ENCODE data around the gene SUPT3H.
"Not testable (repeated sequence)": the region's sequence is repeated elsewhere in the genome, so short reads cannot be mapped to it uniquely, and the experiment has no call there.

Gene SUPT3H

DNA sequence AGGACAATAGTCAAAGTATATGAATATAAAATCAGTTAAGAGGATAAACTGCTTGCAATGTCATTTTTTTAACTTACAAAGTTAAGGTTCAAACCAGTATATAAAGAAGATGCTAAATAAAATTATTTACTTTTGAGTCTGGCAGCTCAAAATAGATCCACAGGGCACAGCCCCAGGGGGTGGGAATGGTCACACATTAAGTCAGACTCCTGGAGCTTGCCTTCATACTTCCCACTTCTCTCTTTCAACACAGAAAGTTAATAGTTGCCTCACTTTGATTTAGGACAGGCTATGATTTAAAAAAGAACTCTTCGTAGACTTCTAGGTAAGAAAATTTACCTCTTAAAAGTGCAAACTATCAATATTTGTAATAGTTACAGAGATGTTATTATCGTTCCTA, 207.9 kb downstream of the SUPT3H start:
- no peak for DNase-seq

DNA sequence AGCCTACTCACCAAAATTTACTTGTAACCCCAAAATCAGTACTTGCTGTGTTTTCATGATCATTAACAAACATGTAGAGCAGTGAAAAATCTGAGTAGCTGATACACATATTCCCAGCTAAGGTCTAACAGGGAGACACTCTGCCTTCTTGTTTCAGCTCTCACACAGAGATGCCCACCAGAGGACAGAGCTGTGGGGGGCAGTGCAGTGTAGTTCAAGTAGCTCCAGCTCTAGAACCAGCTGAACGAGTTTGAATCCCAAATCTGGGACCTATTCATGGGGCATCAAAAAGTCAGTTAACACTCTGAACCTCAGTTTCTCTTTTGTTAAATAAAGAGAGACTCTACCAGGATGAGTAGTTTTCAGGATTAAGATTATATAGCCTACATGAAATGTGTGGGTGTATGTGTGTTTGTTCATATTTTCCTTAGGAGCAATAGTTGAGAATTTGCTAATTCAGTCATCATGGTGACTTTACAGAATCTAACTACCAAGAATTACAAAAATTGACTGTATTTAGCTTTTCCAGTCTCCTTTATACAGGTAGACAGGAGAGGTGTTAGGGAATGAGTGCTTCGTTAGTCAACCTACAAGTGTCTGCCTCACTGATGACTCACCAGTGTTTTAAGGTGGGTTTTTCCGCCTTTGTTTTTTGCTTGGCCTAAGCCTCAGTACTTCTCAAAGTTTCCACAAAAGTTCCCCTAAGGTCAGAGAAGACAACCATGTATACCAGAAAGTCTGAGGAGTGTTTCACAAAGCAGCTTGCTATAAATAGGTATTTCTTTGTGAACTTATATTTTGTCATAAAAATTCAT, 213.6 kb downstream of the SUPT3H start:
- DNase-seq = no peak

DNA sequence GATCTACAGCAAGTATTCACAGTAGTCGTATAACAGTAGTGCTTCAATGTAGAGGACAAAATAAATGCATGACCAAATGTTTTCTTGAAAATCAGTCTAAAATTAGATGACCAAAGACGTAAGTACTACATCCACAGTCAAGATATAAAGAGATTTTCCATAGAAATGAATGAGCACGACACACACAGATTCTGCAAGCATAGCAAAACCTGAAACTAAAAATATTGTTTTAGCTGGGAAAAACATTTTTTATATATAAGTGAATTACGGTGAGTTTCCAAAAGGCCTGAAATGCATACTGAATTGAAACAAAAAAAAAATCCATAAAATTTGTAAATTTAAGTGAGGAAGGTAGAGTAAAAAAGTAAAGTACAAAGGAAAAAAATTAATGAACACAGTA, 217.4 kb downstream of the SUPT3H start:
- DNase-seq = no peak

DNA sequence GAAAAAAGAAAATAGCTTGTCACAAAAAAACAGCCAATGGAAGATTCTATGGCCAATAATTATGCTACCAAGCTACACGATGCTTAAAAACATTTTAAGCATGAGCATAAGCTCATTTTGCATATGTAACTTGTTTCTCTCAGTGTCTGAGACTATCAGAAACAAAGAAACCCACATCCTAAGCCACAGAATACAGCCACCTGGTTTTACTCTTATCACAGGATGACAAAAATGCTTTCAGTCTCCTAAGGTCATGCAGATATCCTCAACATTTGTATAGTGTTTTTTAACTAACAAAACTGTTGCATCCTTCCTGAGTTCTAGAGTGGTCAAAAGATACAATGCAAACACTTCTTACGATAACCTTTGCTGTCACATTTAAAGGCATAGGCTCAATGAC, 221.7 kb downstream of the SUPT3H start:
- peak; percentile 6 for DNase-seq

DNA sequence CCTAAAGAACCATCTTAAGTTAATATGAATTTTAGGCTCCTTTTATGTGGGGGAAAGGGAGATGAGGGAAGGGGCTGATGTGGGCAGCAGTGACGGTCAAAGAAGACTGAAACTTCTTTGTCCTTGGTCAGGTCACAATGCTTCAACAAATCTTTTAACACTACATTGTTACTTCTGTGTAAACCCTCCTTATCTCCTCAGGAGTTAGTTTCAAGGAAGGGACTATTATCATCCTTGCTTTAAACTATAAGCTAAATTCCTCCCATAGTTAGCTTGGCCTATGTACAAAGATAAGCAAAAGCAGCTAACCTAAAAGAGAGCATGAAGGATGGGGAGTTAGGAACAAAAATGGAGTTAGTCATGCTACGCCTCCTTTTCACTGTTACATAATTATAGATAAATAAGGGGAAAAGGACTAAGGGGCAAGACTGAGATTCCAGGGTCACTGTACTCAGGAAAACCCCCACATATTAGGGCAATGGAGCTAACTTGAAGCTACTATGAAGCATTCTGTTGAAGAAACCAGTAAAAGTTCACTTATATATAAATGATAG, 222.3 kb downstream of the SUPT3H start:
- no peak for DNase-seq

DNA sequence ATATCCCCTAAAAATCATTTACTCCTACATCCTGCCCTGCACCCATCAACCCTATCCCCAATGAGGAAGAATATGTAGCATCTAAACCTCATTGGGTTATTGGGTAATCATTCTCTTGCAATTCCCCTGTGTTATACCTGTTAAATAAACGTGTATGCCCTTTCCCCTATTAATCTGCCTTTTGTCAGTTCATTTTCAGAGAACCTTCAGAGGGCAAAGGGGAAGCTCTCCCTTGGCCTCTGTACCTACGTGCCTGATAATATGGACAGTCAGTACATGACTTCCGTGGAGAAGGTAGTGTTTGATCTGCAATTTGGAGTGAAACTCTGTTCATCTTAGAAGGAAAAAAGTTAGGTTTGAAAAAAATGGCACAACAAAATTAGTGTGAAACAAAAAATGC, 223.1 kb downstream of the SUPT3H start:
- no peak for DNase-seq

DNA sequence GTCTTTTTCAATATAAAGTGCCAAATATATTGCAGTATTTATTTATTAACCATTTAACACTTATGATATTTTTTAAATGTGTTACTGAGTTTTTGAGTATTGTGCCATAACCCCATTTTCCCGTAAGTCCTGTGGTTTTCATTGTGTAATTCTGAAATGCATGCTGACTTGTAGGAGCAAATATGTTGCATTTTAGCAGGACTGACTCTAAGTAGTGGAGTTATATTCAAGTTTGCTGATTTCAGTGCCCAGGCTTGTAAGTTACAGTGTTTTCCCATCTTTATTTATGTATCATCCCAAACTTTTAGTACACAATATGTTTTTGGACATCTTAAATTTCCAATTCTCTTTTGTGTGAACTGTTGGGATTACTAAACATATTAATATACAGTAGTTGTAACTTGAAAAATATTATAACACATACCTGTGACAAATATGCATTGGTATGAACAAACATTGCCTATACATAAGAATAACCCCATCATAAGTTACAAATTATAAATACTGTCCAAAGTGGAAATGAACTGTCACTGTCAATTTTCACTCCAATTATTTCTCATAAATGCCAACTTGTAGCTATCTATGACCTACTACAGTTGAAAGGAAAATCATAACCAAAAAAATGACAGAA, 228.9 kb downstream of the SUPT3H start:
- no peak for DNase-seq

DNA sequence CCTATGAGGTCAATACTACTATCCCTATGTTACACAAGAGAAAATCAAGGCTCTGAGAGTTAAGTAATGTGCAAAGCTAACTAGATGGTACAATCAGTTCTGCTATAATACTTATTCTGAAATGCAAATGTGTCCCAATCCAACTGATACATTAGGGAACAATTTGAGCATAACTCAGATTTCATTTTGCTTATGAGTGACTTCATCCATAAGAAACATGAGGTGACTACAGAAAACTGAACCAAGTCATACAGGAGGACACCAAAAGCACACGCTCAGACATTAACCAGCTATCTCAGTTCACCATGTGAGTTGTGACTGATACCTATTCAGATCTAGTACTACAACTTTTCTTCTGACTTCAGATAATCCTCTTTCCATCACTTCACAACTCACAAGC, 229.5 kb downstream of the SUPT3H start:
- no peak for DNase-seq

DNA sequence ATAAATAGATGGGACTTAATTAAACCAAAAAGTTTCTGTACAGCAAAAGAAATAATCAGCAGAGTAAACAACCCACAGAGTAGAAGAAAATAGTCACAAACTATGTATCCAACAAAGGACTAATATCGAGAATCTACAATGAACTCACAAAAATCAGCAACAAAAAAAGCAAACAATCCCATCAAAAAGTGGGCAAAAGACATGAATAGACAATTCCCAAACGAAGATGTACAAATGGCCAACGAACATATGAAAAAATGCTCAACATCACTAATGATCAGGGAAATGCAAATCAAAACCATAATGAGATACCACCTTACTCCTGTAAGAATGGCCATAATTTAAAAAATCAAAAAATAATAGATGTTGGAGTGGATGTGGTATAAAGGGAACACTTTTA, 232.1 kb downstream of the SUPT3H start:
- DNase-seq = not testable (repeated sequence)

DNA sequence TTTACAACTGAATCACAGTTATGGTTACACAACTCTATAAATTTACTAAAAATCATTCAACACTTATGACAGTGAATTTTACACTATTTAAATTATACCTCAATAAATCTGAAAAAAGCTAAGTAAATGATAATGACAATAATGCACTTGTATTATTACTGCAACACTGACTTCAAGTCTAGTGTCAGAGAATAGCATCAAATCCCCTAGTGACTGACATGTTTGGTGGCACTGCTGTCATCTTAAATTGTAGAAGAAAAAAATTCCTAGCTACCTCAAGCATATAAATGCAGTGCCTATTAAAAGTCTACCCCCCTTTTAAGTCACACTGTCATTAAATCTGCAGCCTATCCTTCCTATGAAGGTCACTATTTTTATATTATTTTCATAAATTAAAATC, 239.0 kb downstream of the SUPT3H start:
- no peak for DNase-seq

DNA sequence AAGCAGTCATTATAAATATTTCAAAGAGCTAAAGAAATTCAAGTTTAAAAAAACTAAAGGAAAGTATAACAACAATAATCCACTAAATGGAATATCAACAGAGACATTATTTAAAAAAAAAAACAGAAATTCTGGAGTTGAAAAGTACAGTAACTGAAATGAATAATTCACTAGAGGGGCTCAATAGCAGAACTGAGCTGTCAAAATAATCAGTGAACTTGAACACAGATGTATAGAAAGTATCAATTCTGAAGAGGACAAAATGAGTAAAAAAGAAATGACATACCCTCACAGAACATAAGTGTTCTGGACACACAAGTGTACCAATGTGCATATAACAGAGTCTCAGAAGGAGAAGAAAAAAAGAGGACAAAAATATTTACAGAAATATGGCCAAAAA, 241.2 kb downstream of the SUPT3H start:
- no peak for DNase-seq

DNA sequence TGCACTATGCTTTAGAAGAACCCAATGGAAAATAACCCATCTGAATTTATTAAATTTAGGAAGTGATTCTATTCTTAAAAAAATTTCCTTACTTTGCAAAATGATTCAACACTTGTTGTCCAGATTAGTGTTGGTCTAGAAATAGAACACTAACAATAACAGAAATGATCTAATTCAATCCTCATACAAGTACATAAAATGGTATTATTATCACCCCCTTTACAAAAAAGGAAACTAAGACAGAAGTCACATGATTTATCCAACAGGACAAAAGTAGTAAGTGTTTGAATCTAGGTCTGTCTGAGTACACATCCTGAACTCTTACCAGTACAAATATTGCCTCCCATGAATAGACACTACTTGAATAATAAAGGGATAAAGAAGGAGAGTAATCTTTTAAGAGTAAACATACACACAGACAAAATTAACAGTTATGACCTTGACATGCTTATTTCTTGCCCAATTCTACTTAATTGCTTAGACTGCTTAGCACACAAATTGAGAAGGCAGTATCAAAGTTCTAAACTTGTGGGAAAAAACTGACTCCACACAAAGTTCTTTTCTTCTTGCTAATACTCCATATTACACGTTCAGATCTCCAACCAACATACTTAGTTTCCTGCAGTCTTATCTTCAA, 245.0 kb downstream of the SUPT3H start:
- no peak for DNase-seq

DNA sequence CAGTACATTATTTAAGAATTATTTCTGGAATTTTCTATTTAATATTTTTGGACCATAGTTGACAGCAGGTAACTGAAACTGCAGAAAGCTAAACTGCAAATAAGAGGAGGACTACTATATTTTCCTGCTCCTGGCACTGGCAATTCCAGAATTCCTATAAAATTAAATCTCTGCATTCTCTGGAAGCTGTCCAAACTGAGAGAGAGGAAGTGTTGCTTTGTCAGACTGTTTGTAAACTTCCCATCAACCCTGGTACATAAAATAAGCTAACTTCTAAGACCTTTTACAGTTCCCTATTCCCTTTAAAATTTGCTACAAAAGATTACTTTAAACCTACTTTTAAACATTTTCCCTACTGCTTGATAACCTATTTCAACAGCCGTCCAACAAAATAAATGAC, 245.7 kb downstream of the SUPT3H start:
- no peak for DNase-seq

DNA sequence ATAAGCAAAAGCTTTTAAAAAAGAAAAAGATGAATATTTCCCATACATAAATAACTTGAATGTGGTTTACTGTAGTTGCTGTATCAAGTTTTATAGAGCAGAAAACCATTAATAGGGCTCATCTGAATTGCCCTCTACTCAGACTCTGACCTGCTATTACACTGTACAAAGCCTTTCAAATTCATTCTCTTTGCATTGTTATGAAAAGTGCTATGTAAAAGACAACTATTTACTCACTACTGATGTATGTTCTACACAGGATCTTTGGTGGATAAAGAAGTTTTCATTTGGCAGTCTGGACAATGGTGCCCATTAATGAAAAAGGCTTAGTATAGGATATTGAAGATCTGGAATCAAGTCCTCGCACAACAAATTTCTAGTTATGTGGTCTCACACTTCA, 248.7 kb downstream of the SUPT3H start:
- DNase-seq = no peak

DNA sequence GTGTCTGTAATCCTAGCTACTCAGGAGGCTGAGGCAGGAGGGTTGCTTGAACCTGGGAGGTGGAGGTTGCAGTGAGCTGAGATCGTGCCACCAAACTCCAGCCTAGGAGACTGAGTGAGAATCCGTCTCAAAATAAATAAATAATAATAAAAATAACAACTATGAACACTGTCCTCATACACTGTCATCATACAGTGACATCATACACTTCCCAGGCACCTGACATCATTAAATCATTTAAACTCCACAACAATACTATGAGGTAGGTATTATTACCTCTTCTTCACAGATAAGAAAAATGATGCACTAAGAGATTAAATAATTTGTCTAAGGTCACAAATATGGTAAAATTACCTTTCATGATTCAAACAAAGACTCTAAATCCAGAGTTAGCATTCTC, 250.5 kb downstream of the SUPT3H start:
- no peak for DNase-seq

DNA sequence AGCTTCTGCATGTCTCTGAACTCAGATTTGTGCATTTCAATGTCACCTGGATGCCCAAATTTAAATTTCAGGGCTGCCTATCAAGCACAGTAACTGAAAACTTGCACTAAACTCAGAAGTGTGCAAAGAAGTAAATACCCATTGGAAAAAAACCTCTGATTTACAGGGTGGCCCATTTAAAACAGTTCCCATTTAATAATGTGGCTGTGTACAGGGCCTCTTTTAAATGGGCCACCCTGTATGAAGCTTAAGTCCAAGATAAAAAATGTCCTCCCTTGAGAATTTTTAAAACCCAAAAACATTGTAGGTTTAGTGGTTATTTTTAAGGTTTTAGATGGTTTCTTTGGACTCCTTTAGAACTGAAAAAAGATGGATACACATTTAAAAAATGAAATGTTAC, 251.7 kb downstream of the SUPT3H start:
- no peak for DNase-seq

DNA sequence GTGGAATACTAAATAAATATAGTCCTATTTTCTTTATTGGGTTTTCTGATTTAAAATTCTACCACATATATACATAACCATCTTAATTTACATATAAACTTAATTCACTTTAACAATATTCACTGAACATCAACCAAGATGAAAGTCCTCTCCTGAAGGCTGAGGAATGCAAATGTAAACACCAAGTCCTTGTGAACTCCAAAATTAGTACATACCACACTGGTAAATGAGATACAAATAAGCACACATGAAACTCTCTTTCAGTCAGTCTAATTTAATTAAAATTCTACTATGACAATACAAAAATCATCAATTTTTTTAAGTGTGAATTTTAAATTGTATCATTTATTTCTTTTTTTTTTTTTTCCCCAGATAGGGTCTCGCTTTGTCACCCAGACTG, 254.7 kb downstream of the SUPT3H start:
- DNase-seq = no peak

DNA sequence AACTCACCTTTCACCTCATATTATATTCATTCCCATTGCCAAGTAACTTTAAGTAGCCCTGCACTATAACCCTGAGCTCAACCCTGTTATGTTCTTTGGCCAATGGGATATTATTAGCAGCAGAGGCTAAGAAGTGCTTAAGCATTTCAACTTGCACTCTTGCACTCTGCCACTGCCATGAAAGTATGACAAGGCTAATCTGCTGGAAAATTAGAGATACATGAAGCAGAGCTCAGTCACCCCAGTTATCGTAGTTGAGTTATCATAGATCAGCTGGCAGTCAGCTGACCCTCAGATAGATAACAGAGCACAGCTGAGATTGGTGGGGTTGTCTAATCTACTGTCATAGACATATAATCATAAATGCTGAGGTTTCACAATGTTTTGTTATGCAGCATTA, 259.0 kb downstream of the SUPT3H start:
- no peak for DNase-seq

DNA sequence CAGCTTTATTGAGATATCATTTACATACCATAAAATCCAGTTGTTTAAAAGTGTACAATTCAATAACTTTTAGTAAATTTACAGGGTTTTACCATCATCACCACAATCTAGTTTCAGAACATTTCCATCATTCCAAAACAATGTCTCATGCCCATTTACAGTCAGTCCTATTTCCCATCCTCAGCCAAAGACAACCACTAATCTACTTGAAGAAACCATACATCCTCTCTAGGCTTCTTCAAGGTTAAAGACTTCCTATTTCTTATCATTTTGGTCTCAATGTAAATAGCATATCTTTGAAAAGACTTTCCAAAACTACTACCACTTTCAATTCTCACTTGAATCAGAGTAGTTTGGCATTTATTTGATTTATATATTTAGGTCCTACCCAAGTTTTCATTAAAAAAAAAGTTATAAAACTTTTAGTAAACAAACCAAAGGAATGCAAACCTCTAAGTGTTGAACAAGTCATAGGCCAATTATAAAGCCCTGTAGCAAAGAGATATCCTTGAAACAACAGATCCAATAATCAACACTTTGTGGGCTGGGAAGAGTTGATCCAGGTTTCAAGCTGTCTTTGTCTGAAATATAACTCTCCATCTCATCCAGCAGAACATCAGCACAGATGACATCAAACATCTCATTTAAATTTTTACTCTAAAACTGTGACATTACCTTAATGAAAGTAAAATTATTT, 260.9 kb downstream of the SUPT3H start:
- DNase-seq = no peak

DNA sequence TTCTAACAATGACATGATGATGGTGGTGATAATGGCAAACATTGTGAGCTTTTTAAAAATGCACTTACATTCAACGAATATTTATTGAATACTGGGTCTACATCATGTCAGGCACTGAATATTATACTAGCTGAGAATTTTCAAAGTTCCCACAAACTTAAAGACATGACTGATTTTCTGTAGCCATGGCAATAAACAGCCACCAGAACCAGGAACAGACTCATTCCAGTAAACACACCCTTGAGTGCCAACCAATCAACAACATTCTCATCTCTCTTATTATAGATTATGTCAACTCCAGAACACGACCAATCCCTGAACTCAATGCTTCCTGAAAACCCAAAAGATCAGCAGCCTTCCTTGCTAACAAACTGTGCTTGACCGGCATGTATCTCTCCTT, 262.0 kb downstream of the SUPT3H start:
- no peak for DNase-seq

DNA sequence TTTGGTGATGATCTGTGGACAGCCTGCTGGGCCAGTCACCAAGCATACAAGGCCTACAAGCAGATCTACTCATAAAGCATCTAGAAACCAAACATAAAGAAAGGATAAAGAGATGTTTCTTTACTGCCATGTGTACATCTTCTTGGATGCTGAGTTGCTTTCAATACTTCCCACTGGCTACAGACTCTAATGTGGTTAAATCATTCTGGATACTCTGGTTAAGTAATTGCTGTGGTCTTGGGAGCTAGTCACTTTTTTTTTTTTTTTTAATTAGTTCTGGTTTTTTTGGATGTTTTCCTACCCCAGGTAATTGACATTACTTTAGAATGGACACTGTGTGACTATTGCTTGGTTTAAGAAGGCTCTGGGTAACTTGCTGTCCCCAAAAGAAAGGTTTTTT, 265.0 kb downstream of the SUPT3H start:
- no peak for DNase-seq

DNA sequence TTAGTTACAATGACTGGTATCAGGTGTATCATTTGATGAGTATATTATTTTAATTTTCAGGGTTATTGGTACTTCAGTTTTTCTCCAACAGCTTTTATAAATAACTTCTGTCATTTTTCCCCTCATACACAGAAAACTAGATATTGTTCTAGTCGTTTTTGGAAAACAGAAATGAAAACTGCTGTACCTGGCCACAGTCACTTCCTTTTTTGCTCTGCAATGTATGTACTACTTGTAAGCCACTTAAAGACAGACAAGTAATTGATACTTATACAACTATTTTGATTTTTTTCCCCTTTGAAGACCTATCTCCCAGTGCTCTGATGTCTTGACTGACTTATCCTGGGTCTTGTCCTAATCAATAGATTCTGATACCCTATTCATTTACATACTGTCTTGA, 268.2 kb downstream of the SUPT3H start:
- DNase-seq = no peak

DNA sequence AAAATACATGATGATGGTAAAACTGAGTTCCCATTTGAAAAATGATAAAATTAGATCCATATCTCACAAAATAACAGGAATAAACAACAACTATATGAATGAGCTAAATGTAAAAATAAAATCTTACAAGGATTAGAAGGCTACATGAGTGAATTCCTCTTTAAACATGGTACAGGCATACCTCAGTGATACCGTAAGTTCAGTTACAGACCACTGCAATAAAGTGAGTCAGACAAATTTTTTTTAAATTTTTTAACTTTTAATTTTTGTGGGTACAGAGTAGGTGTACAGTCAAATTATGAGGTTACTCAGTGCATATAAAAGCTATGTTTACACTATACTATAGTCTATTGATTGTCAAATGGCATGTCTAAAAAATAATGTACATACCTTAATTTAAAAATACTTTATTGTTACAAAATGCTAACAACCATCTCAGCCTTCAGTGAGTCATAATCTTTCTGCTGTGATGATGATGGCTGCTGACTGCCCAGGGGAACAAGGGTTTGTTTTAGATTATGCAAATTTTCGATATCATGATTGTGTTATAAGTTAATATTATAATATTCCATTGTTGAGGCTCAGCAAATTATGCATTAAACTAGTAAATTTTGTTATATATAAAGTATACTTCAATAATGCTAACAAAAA, 272.4 kb downstream of the SUPT3H start:
- DNase-seq = no peak

All from NCI-H510A (cell line).